ENCODE results near the gene PAPPA.

GRCh38 chr9:116417464-116417863, 263.9 kb downstream of the PAPPA start:
- TF ChIP-seq CTCF (conservative IDR thresholded peaks at IDR 0.05; ENCODE audit: low read length) (no peak), EZH2phosphoT487 (IDR thresholded peaks at IDR 0.05; ENCODE audit: borderline replicate concordance) (no peak)
